Muscle layer of colon (tissue), 2 donors: Measurements from ENCODE around the gene TMX2.
"Not testable (repeated sequence)": the region's sequence is repeated elsewhere in the genome, so short reads cannot be mapped to it uniquely, and the experiment has no call there.

Experiments used
- H3K27ac ChIP-seq: one replicate; pipeline ENCODE4 v1.7.0; 2013; ENCODE audit warnings: low read depth, mild to moderate bottlenecking, low read length, moderate library complexity
- H3K27me3 ChIP-seq, 2 donors: one replicate each; pipeline ENCODE4 v1.7.0; 2013; ENCODE audit warnings: low read length in 2 of 2, mild to moderate bottlenecking in 2 of 2; ENCODE audit not compliant: insufficient read depth in 2 of 2, control insufficient read depth in 1 of 2
- H3K36me3 ChIP-seq: one replicate; pipeline ENCODE4 v1.7.0; 2013; ENCODE audit warnings: mild to moderate bottlenecking, low read length; ENCODE audit not compliant: insufficient read depth
- H3K4me1 ChIP-seq: one replicate; pipeline ENCODE4 v1.7.0; 2013; ENCODE audit warnings: mild to moderate bottlenecking, low read length; ENCODE audit not compliant: insufficient read depth
- H3K4me3 ChIP-seq, 2 donors: one replicate each; pipeline ENCODE4 v1.7.0; 2013; ENCODE audit warnings: low read length in 2 of 2, low read depth in 1 of 2, mild to moderate bottlenecking in 1 of 2, moderate library complexity in 1 of 2
- H3K9ac ChIP-seq: one replicate; pipeline ENCODE4 v1.7.0; 2013; ENCODE audit warnings: low read length
- H3K9me3 ChIP-seq: one replicate; pipeline ENCODE4 v1.7.0; 2013; ENCODE audit warnings: mild to moderate bottlenecking, low read length
- donor health status: abdominal sarcoma.
- donor health status: Adenocarcinoma of cecum.

Gene TMX2

DNA sequence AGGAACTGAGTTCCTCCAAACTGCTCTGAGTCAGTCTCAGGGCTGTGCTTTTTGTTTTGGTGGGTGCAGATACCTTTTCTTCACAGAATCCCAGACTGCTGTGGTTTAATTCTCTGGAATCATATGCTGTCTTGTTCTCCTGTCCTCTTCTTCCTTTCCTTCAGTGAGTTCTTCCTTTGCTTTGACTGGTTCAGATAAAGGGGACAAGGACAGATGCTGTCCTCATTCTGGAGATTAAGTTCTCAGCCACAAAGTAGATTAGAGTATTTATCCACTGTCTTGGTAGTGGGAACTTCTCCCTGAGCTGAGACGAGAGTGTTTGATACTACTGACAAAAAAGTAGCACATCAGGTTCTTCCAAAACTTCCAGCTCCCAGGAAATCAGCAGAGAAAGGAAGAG, 31.2 kb upstream of the TMX2 start:
- Histone ChIP-seq H3K27me3 (no peaks in the 10 kb centered on the region), H3K27ac (no peak overlapping the region), H3K9ac (no peak overlapping the region), H3K4me1 (no peaks in the 10 kb centered on the region), H3K36me3 (peaks cover 42% of the 10 kb centered on the region), H3K4me3 (no peak overlapping the region), H3K9me3 (no peaks in the 10 kb centered on the region)

DNA sequence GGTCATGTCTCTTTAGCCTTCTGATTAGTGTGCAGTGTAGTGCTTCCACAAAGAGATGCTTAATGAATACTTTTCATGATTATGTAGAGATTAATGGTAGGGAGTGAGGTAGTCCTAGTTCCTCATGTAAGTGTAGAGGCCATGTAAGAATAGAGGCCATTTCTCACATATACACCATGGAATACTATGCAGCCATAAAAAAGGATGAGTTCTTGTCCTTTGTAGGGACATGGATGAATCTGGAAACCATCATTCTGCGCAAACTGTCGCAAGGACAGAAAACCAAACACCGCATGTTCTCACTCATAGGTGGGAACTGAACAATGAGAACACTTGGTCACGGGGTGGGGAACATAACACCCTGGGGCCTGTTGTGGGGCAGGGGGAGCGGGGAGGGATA, 21.9 kb upstream of the TMX2 start:
- not testable (repeated sequence) for H3K4me3 ChIP-seq, H3K27me3 ChIP-seq, H3K9ac ChIP-seq, H3K27ac ChIP-seq, H3K4me1 ChIP-seq, H3K9me3 ChIP-seq
- H3K36me3 ChIP-seq, result peaks cover 59% of the 10 kb centered on the region

DNA sequence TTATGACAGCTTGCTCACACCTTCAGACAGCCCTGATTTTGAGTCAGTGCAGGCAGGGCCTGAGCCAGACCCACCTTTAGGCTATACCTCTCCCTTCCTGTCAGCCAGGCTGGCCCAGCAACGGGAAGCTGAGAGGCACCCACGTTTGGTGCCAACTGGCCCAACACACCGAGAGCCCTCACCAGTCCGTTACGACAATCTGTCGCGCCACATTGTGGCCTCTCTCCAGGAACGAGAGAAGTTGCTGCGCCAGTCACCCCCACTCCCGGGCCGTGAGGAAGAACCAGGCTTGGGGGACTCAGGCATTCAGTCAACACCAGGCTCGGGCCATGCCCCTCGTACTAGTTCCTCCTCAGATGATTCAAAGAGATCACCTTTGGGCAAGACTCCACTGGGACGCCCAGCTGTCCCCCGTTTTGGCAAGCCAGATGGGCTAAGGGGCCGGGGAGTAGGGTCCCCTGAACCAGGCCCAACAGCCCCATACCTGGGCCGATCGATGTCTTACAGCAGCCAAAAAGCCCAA, 13.5 kb upstream of the TMX2 start:
- Histone ChIP-seq H3K36me3 (peaks cover 66% of the 10 kb centered on the region), H3K27ac (no peak overlapping the region), H3K4me1 (no peaks in the 10 kb centered on the region), H3K4me3 (no peak overlapping the region), H3K9ac (no peak overlapping the region), H3K9me3 (no peaks in the 10 kb centered on the region), H3K27me3 (no peaks in the 10 kb centered on the region)

DNA sequence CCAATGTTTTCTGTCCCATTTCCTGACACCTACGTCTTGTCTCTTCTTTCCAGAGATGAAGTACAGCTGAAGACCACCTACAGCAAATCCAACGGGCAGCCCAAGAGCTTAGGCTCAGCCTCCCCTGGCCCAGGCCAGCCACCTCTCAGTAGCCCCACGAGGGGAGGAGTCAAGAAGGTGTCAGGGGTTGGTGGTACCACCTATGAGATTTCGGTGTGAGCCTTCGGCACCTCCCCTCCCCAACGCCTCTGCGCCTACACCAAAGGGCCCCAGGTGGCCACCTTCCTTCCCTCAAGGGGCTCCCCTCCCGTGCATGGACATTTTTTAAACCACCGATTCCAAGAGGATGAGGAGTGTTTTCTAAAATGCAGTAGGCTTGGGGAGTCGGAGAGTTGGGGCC, 12.6 kb upstream of the TMX2 start:
- H3K4me1 ChIP-seq, result no peaks in the 10 kb centered on the region
- no peaks in the 10 kb centered on the region for H3K27me3 ChIP-seq
- H3K36me3 ChIP-seq, result peaks cover 66% of the 10 kb centered on the region
- H3K9me3 ChIP-seq, result no peaks in the 10 kb centered on the region
- H3K27ac ChIP-seq, result no peak overlapping the region
- no peak overlapping the region for H3K4me3 ChIP-seq
- no peak overlapping the region for H3K9ac ChIP-seq

DNA sequence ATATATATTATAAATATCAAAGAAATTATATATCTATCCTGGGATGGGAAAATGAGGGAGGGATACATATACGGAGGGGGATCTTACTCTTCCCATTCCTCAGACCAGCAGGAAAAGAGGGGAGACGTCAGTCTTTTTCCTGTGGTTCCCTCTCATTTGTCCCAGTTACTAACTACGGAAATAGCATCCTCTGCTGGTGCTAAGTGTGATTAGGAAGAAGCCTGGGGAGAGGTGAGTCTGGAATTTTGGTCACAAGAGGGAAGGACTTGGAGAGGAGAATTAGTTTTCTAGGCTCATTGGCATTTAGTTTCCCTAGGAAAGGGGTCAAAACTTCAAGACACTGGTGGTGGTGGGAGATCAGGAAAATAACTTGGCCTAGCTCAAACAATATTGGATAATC, 12.0 kb upstream of the TMX2 start:
- H3K27ac ChIP-seq, result no peak overlapping the region
- no peak overlapping the region for H3K4me3 ChIP-seq
- H3K27me3 ChIP-seq, result no peaks in the 10 kb centered on the region
- H3K4me1 ChIP-seq, result no peaks in the 10 kb centered on the region
- H3K9ac ChIP-seq, result no peak overlapping the region
- H3K9me3 ChIP-seq, result no peaks in the 10 kb centered on the region
- H3K36me3 ChIP-seq, result peaks cover 65% of the 10 kb centered on the region

DNA sequence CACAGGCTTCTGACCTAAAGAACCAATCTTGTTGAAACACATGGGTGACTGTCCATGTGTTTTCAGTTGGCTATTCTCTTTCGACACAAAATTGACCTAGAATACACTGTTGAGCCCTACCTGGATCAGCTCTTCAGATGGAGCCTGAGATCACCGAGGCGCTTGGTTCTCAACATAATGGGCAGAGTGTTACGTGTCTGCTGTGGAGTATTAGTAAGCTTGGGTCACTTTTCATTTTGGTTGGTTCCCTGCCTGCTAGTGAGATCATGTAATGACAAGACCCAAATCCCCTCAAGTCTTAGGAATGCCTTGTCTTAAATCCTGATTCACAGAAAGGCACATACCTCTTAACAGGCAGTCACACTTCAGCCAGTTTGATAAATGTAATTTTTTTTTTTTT, 9.1 kb upstream of the TMX2 start:
- H3K9ac ChIP-seq, result no peak overlapping the region
- no peaks in the 10 kb centered on the region for H3K4me1 ChIP-seq
- H3K9me3 ChIP-seq, result no peaks in the 10 kb centered on the region
- H3K4me3 ChIP-seq, result no peak overlapping the region
- H3K36me3 ChIP-seq, result peaks cover 46% of the 10 kb centered on the region
- H3K27ac ChIP-seq, result no peak overlapping the region
- no peaks in the 10 kb centered on the region for H3K27me3 ChIP-seq

DNA sequence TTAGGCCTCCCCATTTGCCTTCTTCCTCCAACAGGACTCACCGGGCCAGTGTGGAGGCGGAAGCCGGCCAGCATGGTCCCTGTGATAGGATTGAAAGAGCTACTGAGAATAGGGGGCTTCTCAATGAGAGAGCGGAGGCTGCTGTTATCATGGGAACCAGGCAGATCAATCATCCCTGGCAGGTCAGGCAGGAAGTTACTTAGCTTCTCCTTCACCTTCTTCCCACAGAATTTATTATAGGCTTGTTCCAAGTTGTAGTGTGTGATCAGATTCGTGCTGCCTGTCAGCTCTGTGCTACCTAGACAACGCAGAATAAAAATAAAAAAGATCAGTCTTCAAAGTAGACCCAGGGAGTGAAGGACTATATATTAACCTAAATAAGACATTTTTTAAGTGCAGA, 7.5 kb upstream of the TMX2 start:
- Histone ChIP-seq H3K27ac (no peak overlapping the region), H3K9me3 (no peaks in the 10 kb centered on the region), H3K36me3 (peaks cover 30% of the 10 kb centered on the region), H3K27me3 (no peaks in the 10 kb centered on the region), H3K4me3 (no peak overlapping the region), H3K4me1 (peaks cover 3% of the 10 kb centered on the region), H3K9ac (no peak overlapping the region)

DNA sequence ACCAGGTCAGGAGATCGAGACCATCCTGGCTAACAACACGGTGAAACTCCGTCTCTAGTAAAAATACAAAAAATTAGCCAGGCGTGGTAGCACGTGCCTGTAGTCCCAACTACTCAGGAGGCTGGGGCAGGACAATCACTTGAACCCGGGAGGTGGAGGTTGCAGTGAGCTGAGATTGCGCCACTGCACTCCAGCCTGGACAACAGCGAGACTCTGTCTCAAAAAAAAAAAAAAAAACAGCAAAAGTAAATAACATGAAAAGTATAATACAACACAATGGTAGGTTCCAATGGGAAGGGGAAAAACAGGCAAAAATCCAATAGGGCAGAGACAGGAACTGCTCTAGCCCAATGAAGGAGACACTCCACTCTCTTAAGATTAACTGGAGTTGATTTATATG, 7.0 kb upstream of the TMX2 start:
- H3K36me3 ChIP-seq, result peaks cover 27% of the 10 kb centered on the region

DNA sequence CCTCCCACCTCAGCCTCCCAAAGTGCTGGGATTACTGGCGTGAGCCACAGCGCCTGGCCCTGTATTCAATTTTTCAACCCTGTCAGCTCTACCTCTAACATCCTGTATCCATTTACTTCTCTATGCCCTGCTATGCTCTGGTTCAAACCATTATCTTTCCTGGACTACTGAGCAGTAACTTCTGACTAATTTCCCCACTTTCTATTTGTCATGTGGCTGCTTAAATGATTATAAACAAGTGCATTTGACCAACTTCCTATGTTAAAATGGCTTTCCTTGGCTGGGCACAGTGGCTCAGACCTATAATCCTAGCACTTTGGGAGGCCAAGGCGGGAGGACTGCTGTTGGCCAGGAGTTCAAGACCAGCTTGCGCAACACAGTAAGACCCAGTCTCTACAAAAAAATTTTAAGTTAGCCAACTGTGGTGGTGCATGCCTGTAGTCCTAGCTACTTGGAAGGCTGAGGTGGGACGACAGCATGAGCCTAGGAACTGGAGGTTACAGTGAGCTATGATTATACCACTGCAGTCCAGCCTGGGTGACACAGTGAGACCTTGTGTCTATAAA, 2.5 kb upstream of the TMX2 start:
- Histone ChIP-seq H3K27me3 (no peaks in the 10 kb centered on the region), H3K9ac (no peak overlapping the region), H3K36me3 (peaks cover 2% of the 10 kb centered on the region), H3K27ac (no peak overlapping the region), H3K4me1 (peaks cover 33% of the 10 kb centered on the region), H3K9me3 (no peaks in the 10 kb centered on the region), H3K4me3 (no peak overlapping the region)

More for the DNA sequence above, 7.0 kb upstream of the TMX2 start:
- H3K27ac ChIP-seq, H3K4me1 ChIP-seq, H3K4me3 ChIP-seq, H3K9me3 ChIP-seq, H3K9ac ChIP-seq, H3K27me3 ChIP-seq: not testable (repeated sequence)

DNA sequence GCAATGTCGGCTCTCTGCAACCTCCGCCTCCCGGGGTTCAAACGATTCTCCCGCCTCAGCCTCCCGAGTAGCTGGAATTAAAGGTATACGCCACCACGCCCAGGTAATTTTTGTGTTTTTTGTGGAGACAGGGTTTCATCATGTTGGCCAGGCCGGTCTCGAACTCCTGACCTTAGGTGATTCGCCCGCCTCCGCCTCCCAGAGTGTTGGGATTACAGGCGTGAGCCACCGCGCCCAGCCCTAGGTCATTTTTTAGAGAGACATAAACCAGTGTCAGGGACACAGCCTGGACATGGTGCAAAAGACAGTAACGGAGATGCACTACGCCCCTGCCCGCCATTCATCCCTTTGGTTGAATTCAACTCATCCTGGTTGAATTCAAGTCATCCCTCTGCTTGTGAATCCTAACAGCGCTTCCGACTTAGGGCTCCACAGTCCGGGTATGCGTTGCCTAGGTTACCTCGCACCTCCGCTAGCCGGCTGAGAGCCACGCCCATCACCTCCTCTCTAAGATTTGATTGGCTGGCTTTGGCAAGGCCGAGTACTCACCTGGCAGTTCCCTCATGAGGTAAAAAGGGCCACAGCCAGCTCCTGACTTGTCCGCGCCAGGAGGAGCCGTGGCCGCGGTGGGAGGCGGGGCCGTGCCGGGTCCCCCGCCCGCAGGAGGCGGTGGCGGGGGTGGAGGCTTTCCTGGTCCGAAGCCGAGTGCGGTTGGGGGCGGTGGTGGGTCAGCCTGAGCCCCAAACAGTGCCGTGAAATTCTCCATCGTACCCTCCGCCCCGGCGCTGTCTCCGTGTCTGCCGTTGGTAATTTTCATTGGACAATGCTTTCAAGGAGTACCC, 758 bp upstream of the TMX2 start, which contains the start of gene MED19:
Gene MED19, minus strand, starts transcription at position 802 of the 842 bp plus-strand sequence. Its CDS starts 36 bp downstream, at position 766.
- Histone ChIP-seq H3K9ac (peak within 1 kb of the TSS; percentile 91), H3K27me3 (no peaks in the 10 kb centered on the region), H3K9me3 (no peaks in the 10 kb centered on the region), H3K27ac (peak within 1 kb of the TSS; percentile 88), H3K36me3 (no peaks in the 10 kb centered on the region), H3K4me1 (peaks cover 33% of the 10 kb centered on the region), H3K4me3 (peak within 1 kb of the TSS; percentile 95 to 99)

DNA sequence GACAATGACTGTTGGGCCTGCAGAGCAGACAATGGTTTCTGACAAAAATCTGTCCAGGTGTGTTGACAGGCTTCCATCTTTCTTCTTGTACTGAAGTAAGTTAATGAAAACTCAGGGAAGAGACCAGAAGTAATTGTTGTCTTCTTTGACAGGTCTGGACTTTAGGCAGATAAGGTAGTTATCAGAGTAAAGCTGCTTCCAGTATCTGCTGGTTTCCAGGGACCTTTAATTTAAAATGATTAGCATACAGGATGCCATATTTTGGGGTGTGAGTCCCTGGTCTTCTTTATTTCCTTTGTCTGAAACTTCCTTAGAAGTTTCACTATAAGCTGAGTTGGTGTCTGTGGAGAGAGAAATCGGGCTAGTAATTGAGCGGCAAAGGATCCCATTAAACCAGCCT, 1.4 kb downstream of the TMX2 start:
- Histone ChIP-seq H3K27me3 (no peaks in the 10 kb centered on the region), H3K4me1 (peaks cover 33% of the 10 kb centered on the region), H3K27ac (no peak overlapping the region), H3K9ac (no peak overlapping the region), H3K4me3 (peak overlapping the region; percentile 95 to 99), H3K9me3 (no peaks in the 10 kb centered on the region), H3K36me3 (no peaks in the 10 kb centered on the region)
